ENCODE results near the gene RHOD. TPM values are rescaled to one million over a fixed set of nuclear protein-coding genes. Genes with fewer than 3 reads are reported as not detected.

Gene RHOD
- total and polyA plus RNA-seq, 2 of the 8 experiments (the other 6 are each of a cell fraction or from before 2014, with no cell fraction given) = 12.1 to 17.6 TPM

GRCh38 chr11:67102664-67103063 is 46.0 kb downstream of the RHOD start:
- Histone ChIP-seq H3K4me2 (ENCODE audit: insufficient read depth in 1 of 2, low read depth in 2 of 2, low read length in 2 of 2) (no peak overlapping the region), H3K4me1 (replicated peaks in 1 of 4; ENCODE audit: control insufficient read depth in 3 of 4, insufficient read depth in 4 of 4, low read length in 3 of 4) (no peaks in the 10 kb centered on the region), H3K56ac (replicated peaks; ENCODE audit: insufficient read length, low read depth, low read length) (no peak overlapping the region), H2BK120ac (replicated peaks; ENCODE audit: low read depth, low read length) (no peak overlapping the region), H2AK5ac (ENCODE audit: low read depth, low read length) (no peak overlapping the region), H4K8ac (ENCODE audit: extremely low read depth, insufficient read depth, low read length) (no peak overlapping the region), H3K14ac (ENCODE audit: insufficient read length) (no peak overlapping the region), H2BK15ac (ENCODE audit: low read length) (no peak overlapping the region), H2AFZ (ENCODE audit: low read length) (no peak overlapping the region), H3K18ac (ENCODE audit: extremely low read depth, low read length) (no peak overlapping the region), H4K91ac (replicated peaks; ENCODE audit: insufficient read length, low read length) (no peak overlapping the region), H2BK5ac (ENCODE audit: low read depth, low read length) (no peak overlapping the region), H3K9ac (replicated peaks in 1 of 4; ENCODE audit: extremely low read depth in 1 of 4, low read depth in 3 of 4, low read length in 3 of 4) (no peak overlapping the region), H3K9me3 (ENCODE audit: insufficient read depth in 2 of 2, low read depth in 1 of 2, low read length in 1 of 2) (no peaks in the 10 kb centered on the region), H3K27ac (ENCODE audit: low read depth, low read length) (no peak overlapping the region), H3K4me3 (ENCODE audit: extremely low read depth in 1 of 4, insufficient read depth in 2 of 4, low read depth in 3 of 4, low read length in 4 of 4) (no peak overlapping the region), H3K79me1 (ENCODE audit: low read depth, low read length) (no peaks in the 10 kb centered on the region), H2BK20ac (ENCODE audit: low read length) (no peak overlapping the region), H3K79me2 (ENCODE audit: control insufficient read depth in 1 of 2, insufficient read depth in 2 of 2, low read length in 2 of 2) (no peaks in the 10 kb centered on the region), H3K4ac (replicated peaks; ENCODE audit: insufficient read length, low read depth, low read length) (no peak overlapping the region), H4K5ac (ENCODE audit: insufficient read length, low read depth, low read length) (no peak overlapping the region), H2BK12ac (ENCODE audit: low read depth, low read length) (no peak overlapping the region), H4K20me1 (replicated peaks in 1 of 2; ENCODE audit: control insufficient read depth in 1 of 2, insufficient read depth in 2 of 2, low read length in 2 of 2) (no peaks in the 10 kb centered on the region), H3K27me3 (replicated peaks in 1 of 4; ENCODE audit: control insufficient read depth in 3 of 4, extremely low read depth in 1 of 4, insufficient read depth in 3 of 4, low read length in 3 of 4) (no peaks in the 10 kb centered on the region), H3K23ac (ENCODE audit: insufficient read length) (no peak overlapping the region), H3K36me3 (ENCODE audit: control insufficient read depth in 2 of 4, insufficient read depth in 4 of 4, low read length in 3 of 4) (no peaks in the 10 kb centered on the region), H3K23me2 (ENCODE audit: low read depth, low read length) (no peaks in the 10 kb centered on the region)
- TF ChIP-seq TEAD4 (IDR thresholded peaks at IDR 0.05; ENCODE audit: low read depth, low read length) (no peak), CBX5 (IDR thresholded peaks at IDR 0.05; ENCODE audit: low read depth, low read length) (no peak), CHD1 (IDR thresholded peaks at IDR 0.05; ENCODE audit: low read depth, low read length) (no peak), RNF2 (IDR thresholded peaks at IDR 0.05; ENCODE audit: borderline replicate concordance, low read depth, low read length, missing control alignments, poor library complexity, severe bottlenecking) (no peak), HDAC2 (IDR thresholded peaks at IDR 0.05; ENCODE audit: borderline replicate concordance in 1 of 2, low read depth in 2 of 2, low read length in 2 of 2) (no peak), JUND (IDR thresholded peaks at IDR 0.05; ENCODE audit: low read length) (no peak), HDAC6 (IDR thresholded peaks at IDR 0.05; ENCODE audit: low read depth, low read length) (no peak), SIRT6 (IDR thresholded peaks at IDR 0.05; ENCODE audit: low read length) (no peak), POLR2AphosphoS5 (IDR thresholded peaks at IDR 0.05; ENCODE audit: low read depth, low read length) (no peak), FOSL1 (IDR thresholded peaks at IDR 0.05; ENCODE audit: insufficient read depth, low read depth, low read length) (no peak)
- FAIRE-seq (no peak), DNase-seq (ENCODE audit: low read depth in 1 of 2, low spot score in 2 of 2) (no peak)
- ChIA-PET POLR2A (ENCODE audit: partially characterized antibody) (interaction anchor here (0.6 to 1.3 kb wide), 3 partner anchors 13 to 55 kb away, joined by 3 to 4 read pairs (median 3); no protein-coding TSS in a partner anchor), CTCF (ENCODE audit: partially characterized antibody) (interaction anchor here (1.2 to 1.7 kb wide), 2 partner anchors 21 to 23 kb away, joined by 3 to 6 read pairs; no protein-coding TSS in a partner anchor)
- 93% methylated on average over 6 of the region's 8 CpGs; no CpG with 5 or more reads in 1 of the 2 experiments for WGBS, 2 experiments (ENCODE audit: extremely low coverage in 1 of 2, insufficient coverage in 1 of 2, insufficient read length in 1 of 2, insufficient replicate concordance in 2 of 2, low coverage in 1 of 2, low lambda C conversion rate in 2 of 2, missing lambda C conversion rate in 1 of 2)

Measured in H1 (cell line).